Cerebellar nuclear complex (tissue), 1 donor: Measurements from ENCODE around the gene EME1.

Experiments used
- DNase-seq, 2 experiments: peaks; one replicate each; lab custom pipeline; 2025; lab: John Stamatoyannopoulos, UW

The EME1 gene

DNA sequence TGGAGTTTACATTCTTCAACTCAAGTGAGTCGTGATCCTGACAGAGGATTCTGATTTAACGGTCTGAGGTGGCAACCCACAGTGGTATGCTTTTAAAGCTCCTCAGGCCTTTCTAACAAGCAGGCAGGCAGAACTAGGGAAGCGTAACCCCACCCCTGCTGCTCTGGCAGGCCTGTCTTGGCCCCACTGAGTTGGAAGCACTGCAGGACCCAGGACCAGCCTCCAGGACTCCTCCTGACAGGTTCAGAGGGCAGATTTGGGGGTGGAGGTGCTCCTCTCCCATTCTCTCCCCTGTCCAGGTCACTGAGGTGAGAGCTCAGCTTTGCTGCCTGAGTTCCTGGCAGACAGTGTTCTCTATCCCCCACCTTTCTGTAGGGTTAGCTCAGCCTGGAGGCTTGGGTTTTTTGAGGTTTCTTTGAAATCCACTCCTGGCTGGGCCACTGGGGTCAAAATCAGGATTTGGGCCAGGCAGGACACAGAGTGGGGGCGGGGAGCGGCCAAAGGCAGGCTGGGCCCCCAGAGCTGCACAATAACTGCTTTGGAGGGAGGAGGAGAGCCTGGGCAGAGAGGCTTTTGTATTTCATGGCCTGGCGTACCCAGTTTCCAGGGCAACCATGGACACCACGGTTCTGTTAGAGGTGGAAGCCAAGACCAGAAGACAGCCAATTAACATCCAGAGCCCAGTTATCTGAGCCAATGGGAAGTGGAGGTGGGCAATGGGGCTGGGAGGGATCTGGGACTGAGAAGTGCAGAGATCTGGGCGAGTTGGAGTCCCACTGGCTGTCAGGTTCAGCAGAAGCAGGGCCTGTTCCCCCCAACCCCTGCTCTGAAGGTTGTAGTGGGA, 9.6 kb upstream of the EME1 start:
- DNase-seq: no peak

DNA sequence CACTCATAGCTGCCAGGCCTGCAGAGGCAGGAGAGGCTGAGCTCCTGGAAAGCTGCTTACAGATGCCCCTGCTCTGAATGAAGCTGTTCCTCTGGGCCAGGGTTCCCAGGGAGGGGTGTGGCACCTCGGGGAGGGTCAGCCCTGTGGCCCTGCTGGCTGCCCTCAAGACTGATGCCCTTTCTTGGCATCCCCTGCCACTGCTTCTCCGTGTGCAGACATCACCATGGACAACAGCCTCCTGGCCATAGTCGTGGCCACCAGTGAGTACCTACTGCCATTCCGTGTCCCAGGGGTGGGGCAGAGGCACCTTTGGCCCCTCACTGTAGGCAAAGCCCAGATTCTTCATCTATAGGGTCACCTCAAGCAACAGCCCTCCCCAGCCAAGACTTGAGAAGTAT, 9.0 kb upstream of the EME1 start:
- no peak for DNase-seq

DNA sequence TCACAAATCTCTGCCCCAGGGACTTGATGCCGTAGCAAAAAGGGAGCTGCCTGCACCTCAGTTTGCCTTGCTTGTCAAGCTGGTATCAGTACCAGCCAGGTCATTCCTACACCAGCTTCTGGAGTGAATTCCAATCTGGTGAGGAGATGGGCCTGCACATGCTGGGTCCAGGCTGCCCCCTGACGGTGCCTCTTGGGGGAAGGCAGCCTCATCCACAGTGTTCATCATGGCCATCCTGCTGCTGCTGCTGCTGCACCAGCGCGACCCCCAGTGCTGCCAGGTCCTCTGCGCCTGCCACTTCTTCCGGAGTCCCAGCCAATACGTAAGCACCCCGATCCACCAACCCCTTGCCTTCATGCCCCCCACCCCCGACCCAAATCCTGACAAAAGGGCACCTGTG, 8.3 kb upstream of the EME1 start:
- no peak for DNase-seq

DNA sequence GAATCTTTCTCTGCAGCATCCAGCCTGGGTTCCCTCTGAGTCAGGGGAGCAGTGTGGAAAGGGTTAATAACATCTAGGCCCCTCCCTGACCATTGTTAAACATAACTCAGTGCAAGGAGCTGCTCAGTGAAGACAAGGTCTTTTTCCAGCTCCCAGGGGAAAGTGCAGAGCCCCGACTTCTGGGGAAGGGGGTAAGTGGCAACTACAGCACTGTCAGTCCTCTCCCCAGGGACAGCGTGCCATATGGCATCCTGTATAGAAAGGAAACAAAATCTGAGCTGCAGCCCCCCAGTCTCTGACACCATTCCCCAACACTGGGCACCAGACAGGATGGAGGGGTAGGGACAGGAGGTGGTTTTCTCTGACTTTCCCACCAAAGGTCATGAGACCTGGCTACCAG, 7.9 kb upstream of the EME1 start:
- DNase-seq: no peak

DNA sequence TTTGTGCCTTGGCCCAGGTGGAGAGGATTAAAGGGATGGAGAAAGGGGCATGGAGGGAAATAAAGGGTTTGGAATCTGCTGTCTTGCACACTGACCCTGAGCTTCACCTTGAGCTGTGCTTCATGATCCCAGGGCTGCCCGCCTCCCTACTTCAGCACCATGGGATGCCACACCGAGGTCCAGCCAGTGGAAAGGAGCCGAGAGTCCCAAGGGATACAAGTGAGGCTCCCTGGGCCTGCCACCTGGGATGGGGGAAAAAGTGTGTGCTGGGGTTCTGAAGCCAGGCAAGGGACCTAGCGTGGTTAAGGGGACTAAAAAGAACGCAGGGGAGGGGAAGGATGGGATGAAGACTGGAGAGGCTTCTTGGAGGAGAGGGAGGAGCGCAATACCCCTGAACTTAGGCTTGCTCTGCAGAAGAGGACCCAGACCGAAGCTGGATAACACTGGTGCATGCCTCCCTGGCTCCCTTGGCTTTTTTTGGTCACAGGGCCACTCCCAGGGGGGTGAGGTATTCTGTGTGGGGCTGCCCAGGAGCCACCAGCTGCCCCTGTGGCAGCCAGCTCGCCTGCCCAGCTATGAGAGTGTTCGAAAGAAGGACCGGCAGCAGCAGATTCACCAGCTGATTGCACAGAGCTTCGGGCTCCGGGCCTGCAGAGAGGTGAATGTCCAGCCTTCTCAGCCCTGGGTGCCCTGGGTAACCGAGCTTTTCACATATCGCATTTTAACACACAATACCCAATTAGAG, 7.2 kb upstream of the EME1 start:
- DNase-seq: no peak

DNA sequence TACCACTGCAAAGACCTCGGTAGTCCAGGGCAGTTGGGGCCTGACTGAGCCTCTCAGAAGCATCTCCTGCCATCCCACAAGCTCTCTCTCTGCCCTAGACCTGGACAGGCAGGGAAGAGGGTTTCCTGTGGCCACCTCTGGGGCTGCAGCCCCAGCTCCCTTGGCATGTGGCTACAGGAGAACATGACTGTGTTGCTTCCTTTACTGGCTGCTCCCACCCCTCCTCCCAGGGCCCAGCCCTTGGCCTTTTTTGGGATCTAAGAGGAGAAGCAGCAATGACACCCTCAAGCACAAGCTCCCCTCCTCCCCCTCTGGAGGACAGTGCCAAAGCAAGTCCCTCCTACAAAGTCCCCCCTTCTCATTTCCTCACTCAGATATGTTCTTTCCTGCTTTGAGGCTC, 5.6 kb upstream of the EME1 start:
- DNase-seq: no peak

DNA sequence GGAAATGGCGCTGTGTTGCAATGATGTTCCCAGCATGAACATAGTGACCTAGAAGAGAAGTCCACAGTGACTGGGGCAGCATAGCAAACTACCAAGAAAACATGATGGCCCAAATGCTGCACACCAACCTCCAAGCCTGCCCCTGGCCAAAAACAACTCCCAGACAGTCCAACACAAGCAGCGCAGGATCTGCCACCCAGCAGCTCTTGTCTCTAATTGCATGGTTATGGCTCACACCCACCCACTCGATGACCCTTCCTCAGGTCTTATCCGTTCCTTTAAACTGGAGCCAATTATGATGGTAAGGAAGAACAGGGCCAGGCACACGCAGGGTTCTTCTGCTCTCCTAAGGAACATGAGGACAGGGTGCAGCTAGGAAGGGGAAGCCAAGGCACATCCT, 3.0 kb upstream of the EME1 start:
- no peak for DNase-seq

DNA sequence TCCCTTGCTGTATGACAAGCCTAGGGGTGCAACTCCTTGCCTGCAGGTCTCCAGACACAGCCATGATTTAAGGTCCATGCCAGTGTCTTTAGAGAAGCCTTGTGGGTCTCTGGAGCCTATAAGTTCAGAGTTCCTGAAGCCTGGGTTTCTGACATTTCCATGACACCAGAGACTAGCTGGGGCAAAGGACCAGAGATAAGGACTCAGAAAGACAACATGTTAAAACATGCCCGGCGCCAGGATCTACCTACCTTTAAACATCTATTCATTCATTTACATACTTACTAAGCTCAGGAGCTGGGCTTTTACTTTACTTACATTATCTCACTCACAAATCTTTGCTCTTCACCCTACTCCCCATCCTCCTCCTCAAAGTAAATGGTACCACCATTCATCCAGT, 1.5 kb upstream of the EME1 start:
- no peak for DNase-seq

DNA sequence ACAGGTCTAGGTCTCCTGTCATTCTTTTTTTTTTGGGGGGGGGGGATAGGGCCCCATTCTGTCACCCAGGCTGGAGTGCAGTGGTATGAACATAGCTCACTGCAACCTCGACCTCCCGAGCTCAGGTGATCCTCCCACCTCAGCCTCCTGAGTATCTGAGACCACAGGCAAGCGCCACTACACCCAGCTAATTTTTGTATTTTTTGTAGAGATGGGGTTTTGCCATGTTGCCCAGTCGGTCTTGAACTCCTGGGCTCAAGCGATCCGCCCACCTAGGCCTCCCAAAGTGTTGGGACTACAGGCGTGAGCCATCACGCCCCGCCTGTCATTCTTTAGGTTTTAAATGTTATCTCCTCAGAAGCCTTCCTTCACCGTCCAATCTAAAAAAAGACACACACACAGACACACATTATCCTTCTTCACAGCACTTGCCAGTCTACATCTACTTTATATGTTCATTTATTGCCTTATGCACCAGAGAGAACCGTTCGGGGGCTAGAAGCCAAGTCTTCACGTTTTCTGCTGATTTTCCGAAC, 739 bp upstream of the EME1 start:
- no peak for DNase-seq

DNA sequence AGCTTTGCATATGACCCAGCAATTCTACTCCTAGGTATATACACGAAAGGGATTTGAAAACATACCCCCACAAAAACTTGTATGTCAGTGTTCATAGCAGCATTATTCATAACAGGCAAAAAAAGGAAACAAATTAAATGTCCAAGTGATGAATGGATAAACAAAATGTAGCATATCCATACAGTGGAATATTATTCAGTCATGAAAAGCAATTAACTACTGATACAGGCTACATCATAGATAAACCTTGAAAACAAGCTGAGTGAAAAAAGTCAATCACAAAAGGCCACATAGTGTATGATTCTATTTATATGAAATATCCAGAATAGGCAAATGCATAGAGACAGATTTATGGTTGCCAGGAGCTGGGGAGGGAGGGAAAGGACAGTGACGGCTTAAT, 676 bp downstream of the EME1 start:
- DNase-seq: no peak

DNA sequence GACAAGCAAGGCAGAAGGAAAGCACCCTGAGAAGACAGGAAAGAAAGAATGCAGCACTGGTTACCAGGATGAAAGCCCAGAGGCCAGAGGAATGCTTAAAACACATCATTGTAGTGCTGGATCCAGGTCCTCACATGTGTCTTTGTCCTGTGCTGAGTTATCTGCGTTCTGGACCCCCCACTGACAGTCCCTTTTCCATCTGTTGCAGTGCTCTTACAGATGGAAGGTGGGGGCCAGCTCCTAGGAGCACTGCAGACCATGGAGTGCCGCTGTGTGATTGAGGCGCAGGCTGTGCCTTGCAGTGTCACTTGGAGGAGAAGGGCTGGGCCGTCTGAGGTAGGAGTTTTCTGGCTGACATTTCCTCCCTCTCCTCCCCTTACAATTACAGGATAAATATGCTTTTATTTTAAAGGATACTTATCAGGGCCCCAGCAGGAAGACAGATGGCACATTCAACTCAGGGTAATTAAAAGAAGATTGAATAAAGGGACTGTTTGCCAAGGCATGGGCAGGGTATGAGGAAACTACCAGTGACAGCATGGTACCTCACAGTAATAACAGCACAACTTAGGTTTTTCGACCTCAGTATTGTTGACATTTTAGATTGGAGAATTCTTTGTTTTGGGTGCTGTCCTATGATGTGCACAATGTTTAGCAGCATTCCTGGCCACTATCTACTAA, 3.0 kb downstream of the EME1 start:
- no peak for DNase-seq

DNA sequence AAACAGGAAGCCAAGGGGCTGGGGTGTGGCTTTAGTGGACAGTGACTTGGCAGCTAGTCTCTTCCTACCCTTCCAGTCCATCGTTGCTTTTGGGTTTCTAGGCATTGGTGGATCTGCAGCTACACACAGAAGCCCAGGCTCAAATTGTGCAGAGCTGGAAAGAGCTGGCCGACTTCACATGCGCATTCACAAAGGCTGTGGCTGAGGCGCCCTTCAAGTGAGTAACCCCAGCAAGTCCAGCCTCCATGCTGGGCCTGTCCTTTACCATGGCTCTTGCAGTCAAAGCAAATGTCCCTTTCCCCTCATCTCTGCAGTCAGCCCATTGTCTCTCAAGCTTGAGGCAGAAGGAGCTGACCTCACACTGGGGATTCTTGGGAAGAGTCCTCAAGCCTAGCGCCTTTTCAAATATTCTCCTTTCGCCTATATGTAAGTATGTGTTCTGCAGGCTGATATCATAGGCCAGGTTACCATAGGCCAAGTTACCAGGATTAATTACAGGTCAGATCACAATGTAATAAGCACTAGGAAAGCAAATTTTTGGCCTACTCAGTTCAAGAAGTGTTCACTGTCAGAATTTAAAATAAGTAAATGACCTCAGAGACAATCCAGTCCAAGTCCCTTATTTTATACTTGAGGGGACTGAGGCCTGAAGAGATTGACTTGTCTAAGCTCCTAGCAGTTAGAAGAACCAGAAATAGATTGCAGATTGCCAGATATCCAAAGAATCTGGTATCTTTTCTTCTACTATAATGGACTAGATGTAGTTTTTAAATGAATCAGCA, 6.5 kb downstream of the EME1 start:
- DNase-seq: no peak

DNA sequence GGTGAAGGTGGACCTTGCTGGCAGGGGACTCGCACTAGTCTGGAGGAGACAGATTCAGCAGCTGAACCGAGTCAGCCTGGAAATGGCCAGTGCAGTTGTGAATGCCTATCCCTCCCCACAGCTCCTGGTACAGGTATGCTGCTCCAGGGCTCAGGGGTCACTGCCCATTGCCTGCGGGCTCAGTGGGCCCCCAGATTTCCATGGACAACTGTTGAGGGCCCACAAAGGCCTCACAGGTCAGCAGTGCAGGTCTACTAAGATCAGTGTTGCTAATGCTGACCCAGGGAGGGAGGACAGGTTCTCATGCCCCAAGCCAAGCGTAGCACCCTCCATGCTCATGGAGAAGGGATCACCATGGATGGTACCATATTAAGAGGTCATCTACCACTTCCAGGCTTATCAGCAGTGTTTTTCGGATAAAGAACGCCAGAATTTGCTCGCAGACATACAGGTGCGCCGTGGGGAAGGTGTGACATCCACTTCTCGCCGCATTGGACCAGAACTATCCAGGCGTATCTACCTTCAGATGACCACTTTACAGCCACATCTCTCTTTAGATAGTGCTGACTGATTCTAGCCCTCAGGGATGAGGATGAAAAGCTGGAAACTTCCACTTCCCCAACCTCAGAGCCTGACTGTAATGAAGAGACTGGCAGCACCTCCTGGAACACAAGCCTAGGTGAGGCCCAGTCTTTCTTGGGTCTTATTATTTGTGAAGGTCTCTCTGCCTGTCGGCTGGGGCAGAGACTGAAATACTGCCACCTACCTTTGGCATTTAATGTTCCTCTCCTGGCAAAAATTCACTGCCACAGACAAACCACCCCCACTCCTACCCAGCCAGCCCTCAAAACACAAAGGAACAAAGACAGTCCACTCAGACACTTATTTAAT, 7.6 kb downstream of the EME1 start:
- DNase-seq: no peak

DNA sequence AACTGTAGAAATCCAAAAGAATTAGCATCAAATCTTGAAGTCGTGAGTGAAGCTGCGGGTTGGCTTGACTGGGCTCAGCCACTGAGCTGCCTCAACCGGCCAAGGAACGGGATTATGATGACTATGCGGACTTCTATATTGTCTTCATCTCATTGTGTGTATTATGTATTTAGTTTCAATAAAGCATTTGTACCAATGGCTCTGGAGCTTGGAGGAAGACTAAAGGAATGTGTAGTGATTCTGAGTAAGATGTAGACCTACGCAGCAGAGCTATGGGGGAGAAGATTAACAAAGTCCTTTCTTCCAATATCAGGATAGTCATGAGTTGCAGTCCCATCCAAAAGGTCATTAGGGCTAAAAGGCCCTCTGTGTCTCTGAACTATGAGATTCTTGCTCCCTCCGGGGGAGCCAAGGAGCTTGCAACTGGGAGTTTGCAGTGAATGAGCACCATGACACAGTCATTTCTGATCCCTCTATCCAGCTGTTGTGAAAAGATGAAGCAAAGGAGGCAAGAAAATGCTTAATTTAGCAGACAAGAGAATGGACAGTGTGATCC, 8.3 kb downstream of the EME1 start:
- DNase-seq: no peak

DNA sequence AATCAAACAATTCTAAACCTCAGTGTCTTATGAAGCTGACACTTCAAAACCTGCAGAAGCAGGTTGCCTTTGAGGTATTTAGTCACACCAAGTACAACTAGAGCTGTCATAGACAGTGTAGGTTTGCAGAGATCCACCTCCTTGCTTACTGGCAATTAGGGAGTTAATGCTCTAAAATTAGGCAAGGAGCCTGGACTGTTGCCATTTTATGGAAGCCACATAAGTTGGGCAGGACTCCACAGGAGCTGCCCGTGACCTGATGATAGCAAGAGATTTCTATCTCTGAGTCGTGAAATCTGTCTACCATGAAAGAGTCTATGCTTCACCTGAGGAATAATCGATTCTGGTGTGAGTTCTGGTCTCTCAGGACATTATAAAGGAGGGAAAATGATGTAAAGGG, 8.9 kb downstream of the EME1 start:
- no peak for DNase-seq

DNA sequence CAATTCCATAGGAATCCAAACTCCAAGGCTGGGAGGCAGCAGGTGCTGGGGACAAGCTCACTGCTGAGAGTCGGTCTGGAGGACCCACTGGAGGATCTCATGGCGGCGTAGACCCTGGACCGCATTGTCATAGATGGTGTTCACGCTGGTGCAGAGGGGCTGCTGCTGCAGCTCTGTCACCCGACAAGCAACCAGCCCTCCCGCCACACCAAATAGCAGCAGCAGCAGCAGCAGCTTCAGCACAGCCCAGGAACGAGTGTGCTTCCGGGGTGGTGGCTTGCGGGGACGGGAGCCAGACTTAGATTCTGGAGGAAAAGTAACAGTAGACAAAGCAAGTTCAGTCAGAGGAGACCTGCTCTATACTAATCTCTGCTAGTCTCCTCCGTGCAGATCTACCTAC, 9.9 kb downstream of the EME1 start:
- DNase-seq: no peak

DNA sequence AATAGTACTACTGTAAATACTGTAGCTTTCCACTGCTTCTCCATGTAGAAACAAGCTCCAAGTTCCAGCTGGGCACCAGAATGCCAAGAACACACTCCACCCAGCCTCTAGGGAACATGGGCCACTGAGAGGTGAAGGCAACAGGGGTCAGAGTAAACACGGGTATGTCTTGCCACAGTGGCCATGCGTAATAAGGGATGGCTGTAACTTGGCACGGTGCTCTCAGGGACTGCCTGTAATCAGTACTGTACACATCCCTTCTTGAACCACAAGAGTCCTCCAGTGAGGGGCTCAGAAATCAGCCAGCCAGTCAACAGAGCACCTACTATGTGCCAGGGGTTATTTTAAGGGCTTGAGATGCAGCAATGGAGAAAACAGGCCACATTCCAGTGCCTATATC, 13.5 kb downstream of the EME1 start:
- no peak for DNase-seq

DNA sequence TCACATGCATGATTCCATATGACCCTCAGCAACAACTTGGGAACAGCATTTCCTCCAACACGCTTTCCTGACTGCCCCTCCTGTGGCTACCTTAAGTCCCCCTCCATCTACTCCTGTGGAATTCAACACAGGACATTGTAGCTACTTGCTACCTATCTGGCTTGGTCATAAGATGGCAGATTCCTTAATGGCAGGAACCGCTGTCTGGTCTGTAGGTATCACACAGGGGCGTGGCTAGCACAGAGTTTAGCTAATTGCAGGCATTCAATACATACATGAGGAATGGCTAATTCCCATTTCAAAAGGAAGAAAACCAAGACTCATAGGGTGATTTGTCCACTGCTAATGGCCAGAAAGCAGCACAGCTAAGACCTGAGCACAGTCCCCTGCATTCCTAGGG, 15.7 kb downstream of the EME1 start:
- no peak for DNase-seq

DNA sequence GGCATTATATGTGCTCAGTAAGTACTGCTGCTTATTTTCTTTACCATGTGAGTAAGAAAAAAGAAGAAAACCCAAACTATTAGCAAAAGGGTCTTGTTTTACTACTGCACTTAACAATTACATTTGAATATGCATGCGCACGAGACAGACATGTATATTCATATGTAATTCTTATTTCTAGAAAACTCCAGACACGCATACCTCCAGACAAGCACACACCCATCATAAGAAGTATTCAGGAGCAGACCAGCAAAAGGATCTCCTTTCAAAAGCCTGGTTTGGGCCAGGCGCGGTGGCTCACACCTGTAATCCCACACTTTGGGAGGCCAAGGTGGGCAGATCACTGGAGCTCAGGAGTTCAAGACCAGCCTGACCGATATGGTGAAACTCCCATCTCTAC, 16.5 kb downstream of the EME1 start:
- no peak for DNase-seq

DNA sequence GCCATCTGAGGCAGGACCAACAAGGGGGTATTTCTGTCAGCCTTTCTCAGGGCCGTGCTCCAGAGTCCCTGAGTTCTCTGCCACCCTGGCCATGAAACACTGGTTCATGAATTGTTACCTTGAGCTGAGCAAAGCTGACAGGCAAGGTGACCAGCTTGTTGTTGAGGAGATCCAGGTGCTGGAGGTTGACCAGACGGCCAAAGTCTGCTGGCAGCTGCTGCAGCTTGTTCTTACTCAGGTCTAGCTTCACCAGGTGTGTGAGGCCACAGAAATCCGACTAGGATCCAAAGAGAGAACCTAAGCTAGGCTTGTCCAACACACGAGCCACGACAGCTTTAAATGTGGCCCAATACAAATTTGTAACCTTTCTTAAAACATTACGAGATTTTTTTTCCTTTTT, 19.6 kb downstream of the EME1 start:
- no peak for DNase-seq

DNA sequence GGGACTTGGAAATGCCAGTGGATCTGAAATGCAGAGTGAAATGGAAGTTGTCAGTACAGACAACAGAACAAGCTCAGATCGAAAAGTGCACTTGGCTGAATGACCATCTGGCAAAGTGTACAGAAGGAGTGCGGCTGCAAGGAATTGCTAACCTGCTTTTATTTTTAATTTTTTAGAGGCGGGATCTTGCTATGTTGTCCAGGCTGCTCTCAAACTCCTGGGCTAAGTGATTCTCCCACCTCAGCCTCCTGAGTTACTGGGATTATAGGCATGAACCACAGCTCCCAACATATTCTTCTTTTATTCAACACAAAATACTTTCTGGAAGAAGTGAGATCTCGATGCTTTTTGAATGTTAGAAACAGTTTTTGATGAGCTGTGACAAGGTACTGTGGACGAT, 20.7 kb downstream of the EME1 start:
- no peak for DNase-seq
